Stimulated activated CD8-positive, alpha-beta memory T cell treated with anti-CD3 and anti-CD28 coated beads, Interleukin-15, amount 100 ng/mL, for 1 hour (primary cell): ENCODE results near the gene CENPU.
"Not testable (repeated sequence)": the region's sequence is repeated elsewhere in the genome, so short reads cannot be mapped to it uniquely, and the experiment has no call there.

Experiments used
- DNase-seq: peaks from one replicate; pipeline ENCODE4 v3.0.0-alpha.2; 2020; ENCODE audit warnings: low read depth

CENPU gene

GRCh38 chr4:184733654-184734524 is at the start of gene CENPU:
Gene CENPU, minus strand, starts transcription at chr4:184734096. Its CDS starts 34 bp downstream, at chr4:184734062.
- DNase-seq, result peak; percentile 90

- no peak for DNase-seq
Measured at GRCh38 chr4:184782731-184783373, 49.0 kb upstream of the CENPU start.

GRCh38 chr4:184779160-184779559 is 45.3 kb upstream of the CENPU start:
- DNase-seq, result not testable (repeated sequence)

GRCh38 chr4:184778325-184778724 is 44.4 kb upstream of the CENPU start:
- no peak for DNase-seq

GRCh38 chr4:184776821-184777220 is 42.9 kb upstream of the CENPU start:
- DNase-seq, result no peak

GRCh38 chr4:184775854-184776555 is 42.1 kb upstream of the CENPU start:
- DNase-seq, result no peak

- DNase-seq, result no peak
Measured at GRCh38 chr4:184774152-184774551, 40.3 kb upstream of the CENPU start.

- no peak for DNase-seq
Measured at GRCh38 chr4:184771416-184771815, 37.5 kb upstream of the CENPU start.

GRCh38 chr4:184769141-184769765 is 35.4 kb upstream of the CENPU start:
- DNase-seq, result no peak

GRCh38 chr4:184768296-184768695 is 34.4 kb upstream of the CENPU start:
- no peak for DNase-seq

GRCh38 chr4:184766446-184766845 is 32.5 kb upstream of the CENPU start:
- DNase-seq, result no peak

GRCh38 chr4:184765473-184766340 is 31.8 kb upstream of the CENPU start:
- no peak for DNase-seq

GRCh38 chr4:184764601-184765000 is 30.7 kb upstream of the CENPU start:
- DNase-seq, result no peak

- DNase-seq, result no peak
Measured at GRCh38 chr4:184763150-184763780, 29.4 kb upstream of the CENPU start.

- DNase-seq, result no peak
Measured at GRCh38 chr4:184762100-184762499, 28.2 kb upstream of the CENPU start.

- no peak for DNase-seq
Measured at GRCh38 chr4:184760681-184761080, 26.8 kb upstream of the CENPU start.

GRCh38 chr4:184757810-184758209 is 23.9 kb upstream of the CENPU start:
- no peak for DNase-seq

GRCh38 chr4:184756399-184756798 is 22.5 kb upstream of the CENPU start:
- DNase-seq, result no peak

GRCh38 chr4:184755278-184755677 is 21.4 kb upstream of the CENPU start:
- no peak for DNase-seq

- DNase-seq, result no peak
Measured at GRCh38 chr4:184752496-184753275, 18.8 kb upstream of the CENPU start.
